ENCODE results near the gene RPS24.

GRCh38 chr10:78045237-78045636 lies 11.6 kb downstream of the RPS24 start:
- TF ChIP-seq CTCF (IDR thresholded peaks at IDR 0.05 in 4 of 5, conservative IDR thresholded peaks at IDR 0.05 in 1 of 5) = no peak
- TF ChIP-seq POLR2A (IDR thresholded peaks at IDR 0.05) = no peak

All from gastrocnemius medialis (tissue), 4 donors.